Heart left ventricle (tissue), 13 donors: ENCODE measurements around the gene SDS.

Source experiments
- CTCF ChIP-seq, 12 donors: fragments of 200-600 bp; sonication (generic) in 4 of 12; IDR thresholded peaks; one replicate each; pipeline versions ENCODE4 v1.5.0 to v1.8.0; 2018 to 2022; ENCODE audit warnings: antibody characterized with exemption in 12 of 12, mild to moderate bottlenecking in 5 of 12
- POLR2A ChIP-seq, 2 donors: fragments of 450-650 bp; IDR thresholded peaks; one replicate each; pipeline ENCODE4 v1.6.1; 2017; ENCODE audit warnings: antibody characterized with exemption in 2 of 2, mild to moderate bottlenecking in 2 of 2, moderate library complexity in 2 of 2
- donor health status: ischemic (EF 13 %, LVEDD 7.1; RV severe dilation, severe dysfunction).
- donor health status: DM: no; HTN: yes; CAD: no.
- donor health status: DM: no; HTN: no; CAD: no.
- donor health status: ischemic (EF 25% LVEDD 6.9; RV normal size, moderate dysfunction).
- donor health status: ischemic (EF 25% LVEDD 5.7; RV mildly dilated, moderate dysfunction).
- donor health status: ischemic (EF 35%, LVEDD 5.7; RV mildly dilated, moderate dysfunction).
- donor health status: nonischemic (EF 11% LVEDD 7.7; RV severe dilation, severe dysfunction).
- donor health status: DM: yes; HTN: yes; CAD: no.
- donor health status: PGD.
- donor health status: ischemic (EF 29% LVEDD 5.4; RV normal size, mild dysfunction).
- donor health status: nonischemic (EF 23%, LVEDD 6.1; RV moderate dilation, normal function).

- TF ChIP-seq CTCF (IDR thresholded peaks at IDR 0.05) (no peak), POLR2A (IDR thresholded peaks at IDR 0.05) (no peak)
Observed at GRCh38 chr12:113436993-113437728, 33.5 kb upstream of the SDS start.
